Osteoblast (primary cell): ENCODE data around the gene ADCY7. TPM values are rescaled to one million over a fixed set of nuclear protein-coding genes. Genes with fewer than 3 reads are reported as not detected.

ENCODE experiments used
- DNase-seq: peaks from one replicate; pipeline ENCODE4 v3.0.0; 2011; ENCODE audit warnings: low spot score, mixed read lengths; ENCODE audit not compliant: insufficient read length; ENCODE audit errors: missing footprints
- H2AFZ ChIP-seq: 2 replicates; pipeline ENCODE4 v1.6.0; 2011; ENCODE audit warnings: mild to moderate bottlenecking, low read length
- H3K27ac ChIP-seq: 2 replicates; pipeline ENCODE4 v1.5.1; 2011; ENCODE audit warnings: mild to moderate bottlenecking, low read depth, low read length, moderate library complexity
- H3K27me3 ChIP-seq: 2 replicates; pipeline ENCODE4 v1.6.0; 2012; ENCODE audit warnings: mild to moderate bottlenecking, control low read depth, inconsistent platforms, low read length, moderate library complexity; ENCODE audit not compliant: insufficient read depth
- H3K36me3 ChIP-seq: 2 replicates; pipeline ENCODE4 v1.5.1; 2011; ENCODE audit warnings: mild to moderate bottlenecking, low read length, control low read depth, moderate library complexity; ENCODE audit not compliant: insufficient read depth
- H3K4me1 ChIP-seq: 2 replicates; pipeline ENCODE4 v1.5.1; 2011; ENCODE audit warnings: mild to moderate bottlenecking, low read length, control low read depth, moderate library complexity; ENCODE audit not compliant: insufficient read depth
- H3K4me2 ChIP-seq: 2 replicates; pipeline ENCODE4 v1.6.0; 2011; ENCODE audit warnings: mild to moderate bottlenecking, low read length; ENCODE audit not compliant: insufficient read depth
- H3K4me3 ChIP-seq: fragments of 200-600 bp; sonication (generic); 3 replicates; pipeline ENCODE4 v1.5.1; 2012; ENCODE audit warnings: mild to moderate bottlenecking, low read length, inconsistent platforms; ENCODE audit not compliant: insufficient read depth
- H3K79me2 ChIP-seq: 2 replicates; pipeline ENCODE4 v1.6.0; 2012; ENCODE audit warnings: mild to moderate bottlenecking, low read length, control low read depth, inconsistent platforms; ENCODE audit not compliant: insufficient read depth
- H3K9me3 ChIP-seq: 2 replicates; pipeline ENCODE4 v1.5.1; 2011; ENCODE audit warnings: low read depth, low read length, control low read depth
- H4K20me1 ChIP-seq: 2 replicates; pipeline ENCODE4 v1.6.0; 2012; ENCODE audit warnings: mild to moderate bottlenecking, low read length, control low read depth; ENCODE audit not compliant: insufficient read depth
- total RNA-seq: library from RNA; depleted of rRNA; stranded (reverse); fragments of >200 nt; gene quantifications from 2 replicates; pipeline ENCODE4 v1.2.3, GENCODE V29; 2012
- TF ChIP-seq, protein P1 (sequence below): IDR thresholded peaks from 2 replicates; pipeline ENCODE4 v1.5.1; 2011; ENCODE audit warnings: mild to moderate bottlenecking, low read depth, low read length, moderate library complexity; ENCODE audit errors: extremely low read depth

Gene ADCY7
- total RNA-seq, 1 donor = 51.0 TPM

DNA sequence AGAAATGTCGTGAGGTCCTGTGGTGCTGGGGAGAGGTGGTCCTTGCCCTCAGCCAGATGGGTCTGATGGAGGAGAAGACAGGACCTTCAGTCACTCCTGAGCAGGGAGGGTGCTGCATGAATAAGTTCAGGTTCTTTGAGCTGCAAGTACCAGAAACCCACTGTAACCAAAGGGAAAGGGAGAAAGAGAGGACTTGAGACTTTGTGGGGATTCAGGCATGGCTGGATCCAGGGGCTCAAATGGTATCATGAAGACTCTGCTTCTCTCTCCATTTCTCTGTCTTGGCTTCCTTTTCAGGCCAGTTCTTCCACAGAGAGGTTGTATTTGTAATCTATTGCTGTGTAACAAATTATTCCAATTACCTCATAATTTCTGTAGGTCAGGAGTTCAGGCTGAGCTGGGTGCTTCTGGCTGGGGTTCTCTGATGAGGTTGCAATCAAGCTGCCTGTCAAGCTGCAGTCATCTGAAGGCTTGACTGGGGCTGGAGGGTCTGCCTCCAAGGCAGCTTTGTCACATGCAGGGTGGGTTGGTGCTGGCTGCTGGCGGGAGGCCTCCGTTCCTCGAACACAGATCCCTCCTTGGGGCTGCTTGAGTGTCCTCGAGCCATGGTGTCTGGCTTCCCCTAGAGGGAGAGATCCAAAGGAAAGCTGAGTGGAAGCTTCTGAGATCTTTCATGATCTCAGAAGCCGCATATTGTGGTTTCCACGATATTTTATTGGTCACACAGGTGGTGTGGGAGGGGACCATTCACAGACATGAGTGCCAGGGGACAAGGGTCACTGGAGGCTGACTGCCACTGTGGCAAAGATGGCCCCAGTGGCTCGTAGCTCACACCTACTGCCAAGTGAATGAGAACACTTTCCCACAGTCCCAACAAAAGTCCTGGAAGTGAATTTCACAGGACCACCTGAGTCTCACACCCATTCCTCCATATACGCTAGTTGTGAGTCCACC, 5.9 kb upstream of the ADCY7 start:
- Histone ChIP-seq H4K20me1 (no peaks in the 10 kb centered on the region), H3K27ac (no peak overlapping the region), H3K4me2 (no peak overlapping the region), H2AFZ (no peak overlapping the region), H3K27me3 (no peaks in the 10 kb centered on the region), H3K4me3 (no peak overlapping the region), H3K4me1 (peaks cover 25% of the 10 kb centered on the region), H3K79me2 (peaks cover 14% of the 10 kb centered on the region), H3K36me3 (no peaks in the 10 kb centered on the region), H3K9me3 (no peaks in the 10 kb centered on the region)
- DNase-seq = peak; percentile 22
- TF ChIP-seq, protein P1, sequence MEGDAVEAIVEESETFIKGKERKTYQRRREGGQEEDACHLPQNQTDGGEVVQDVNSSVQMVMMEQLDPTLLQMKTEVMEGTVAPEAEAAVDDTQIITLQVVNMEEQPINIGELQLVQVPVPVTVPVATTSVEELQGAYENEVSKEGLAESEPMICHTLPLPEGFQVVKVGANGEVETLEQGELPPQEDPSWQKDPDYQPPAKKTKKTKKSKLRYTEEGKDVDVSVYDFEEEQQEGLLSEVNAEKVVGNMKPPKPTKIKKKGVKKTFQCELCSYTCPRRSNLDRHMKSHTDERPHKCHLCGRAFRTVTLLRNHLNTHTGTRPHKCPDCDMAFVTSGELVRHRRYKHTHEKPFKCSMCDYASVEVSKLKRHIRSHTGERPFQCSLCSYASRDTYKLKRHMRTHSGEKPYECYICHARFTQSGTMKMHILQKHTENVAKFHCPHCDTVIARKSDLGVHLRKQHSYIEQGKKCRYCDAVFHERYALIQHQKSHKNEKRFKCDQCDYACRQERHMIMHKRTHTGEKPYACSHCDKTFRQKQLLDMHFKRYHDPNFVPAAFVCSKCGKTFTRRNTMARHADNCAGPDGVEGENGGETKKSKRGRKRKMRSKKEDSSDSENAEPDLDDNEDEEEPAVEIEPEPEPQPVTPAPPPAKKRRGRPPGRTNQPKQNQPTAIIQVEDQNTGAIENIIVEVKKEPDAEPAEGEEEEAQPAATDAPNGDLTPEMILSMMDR = no peak

GRCh38 chr16:50261160-50261706, 5.1 kb upstream of the ADCY7 start:
- DNase-seq = no peak
- no peak overlapping the region for H2AFZ ChIP-seq
- no peaks in the 10 kb centered on the region for H3K36me3 ChIP-seq
- no peak overlapping the region for H3K4me3 ChIP-seq
- no peaks in the 10 kb centered on the region for H4K20me1 ChIP-seq
- no peak overlapping the region for H3K27ac ChIP-seq
- TF ChIP-seq, protein P1 = no peak
- H3K4me1 ChIP-seq = peaks cover 32% of the 10 kb centered on the region
- H3K9me3 ChIP-seq = no peaks in the 10 kb centered on the region
- no peaks in the 10 kb centered on the region for H3K27me3 ChIP-seq
- peaks cover 20% of the 10 kb centered on the region for H3K79me2 ChIP-seq
- no peak overlapping the region for H3K4me2 ChIP-seq

DNA sequence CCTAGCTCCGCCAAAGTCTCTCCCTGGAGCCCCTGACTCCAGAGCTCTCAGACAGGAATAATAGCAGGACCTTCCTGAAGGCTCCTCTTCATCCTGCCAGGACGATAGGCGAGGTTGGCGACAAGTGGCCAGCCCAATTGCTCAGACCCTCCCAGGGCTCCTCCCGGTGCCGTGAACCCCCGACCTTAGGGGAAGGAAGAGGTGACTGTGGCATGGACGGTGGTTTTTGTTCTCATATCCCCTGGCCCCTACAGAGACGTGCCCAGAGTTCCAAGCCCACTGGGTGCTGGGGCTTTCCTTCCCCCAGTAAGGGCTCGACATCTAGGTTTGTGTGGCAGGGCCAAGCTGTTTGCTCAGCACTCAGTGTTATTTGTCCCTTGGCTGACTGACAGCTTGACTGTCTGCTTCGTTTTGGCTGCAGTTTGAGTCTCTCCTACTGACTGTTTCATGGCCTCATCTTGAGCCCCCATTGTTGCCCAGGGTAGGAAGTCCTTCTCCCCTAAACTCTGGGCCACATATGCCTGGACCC, 4.6 kb upstream of the ADCY7 start:
- DNase-seq = peak; percentile 59
- no peak overlapping the region for H3K4me3 ChIP-seq
- no peak overlapping the region for H3K27ac ChIP-seq
- TF ChIP-seq, protein P1 = no peak
- no peaks in the 10 kb centered on the region for H4K20me1 ChIP-seq
- H3K4me2 ChIP-seq = no peak overlapping the region
- no peak overlapping the region for H2AFZ ChIP-seq
- peaks cover 25% of the 10 kb centered on the region for H3K79me2 ChIP-seq
- H3K36me3 ChIP-seq = no peaks in the 10 kb centered on the region
- H3K27me3 ChIP-seq = no peaks in the 10 kb centered on the region
- H3K9me3 ChIP-seq = no peaks in the 10 kb centered on the region
- H3K4me1 ChIP-seq = peaks cover 36% of the 10 kb centered on the region
